ENCODE data around the gene EPHX1. TPM values are rescaled to one million over a fixed set of nuclear protein-coding genes. Genes with fewer than 3 reads are reported as not detected.
A peak's percentile ranks its signal among the peaks of the same experiment; 100 is the strongest.

Gene EPHX1
- total and polyA plus RNA-seq, 2 of the 8 experiments (the other 6 are each of a cell fraction or from before 2014, with no cell fraction given) = 45.3 to 79.1 TPM

- peaks cover 2% of the 10 kb centered on the region; the same call in 1 of the 2 replicates for H3K79me1 ChIP-seq (ENCODE audit: low read depth, low read length)
- H2BK12ac ChIP-seq (ENCODE audit: low read depth, low read length) = no peak overlapping the region
- H4K8ac ChIP-seq (ENCODE audit: extremely low read depth, insufficient read depth, low read length) = no peak overlapping the region; the same call in 1 of the 2 replicates
- no peaks in the 10 kb centered on the region for H3K79me2 ChIP-seq (ENCODE audit: control insufficient read depth in 1 of 2, insufficient read depth in 2 of 2, low read length in 2 of 2)
- H3K4me1 ChIP-seq (replicated peaks in 1 of 4; ENCODE audit: control insufficient read depth in 3 of 4, insufficient read depth in 4 of 4, low read length in 3 of 4) = peaks cover 0 to 8% (median 4%) of the 10 kb centered on the region in 4 experiments; a peak in 4 of 7 replicates
- no peak overlapping the region for H4K5ac ChIP-seq (ENCODE audit: insufficient read length, low read depth, low read length)
- peak overlapping the region; percentile 55; the same call in 1 of the 2 replicates for H3K18ac ChIP-seq (ENCODE audit: extremely low read depth, low read length)
- no peak overlapping the region for H3K56ac ChIP-seq (replicated peaks; ENCODE audit: insufficient read length, low read depth, low read length)
- H2AK5ac ChIP-seq (ENCODE audit: low read depth, low read length) = no peak overlapping the region
- H3K4me3 ChIP-seq (ENCODE audit: extremely low read depth in 1 of 4, insufficient read depth in 2 of 4, low read depth in 3 of 4, low read length in 4 of 4) = no peak overlapping the region
- no peak overlapping the region for H3K23ac ChIP-seq (ENCODE audit: insufficient read length)
- peaks cover 0 to 11% (median 4%) of the 10 kb centered on the region in 4 experiments; a peak in 4 of 8 replicates for H3K36me3 ChIP-seq (ENCODE audit: control insufficient read depth in 2 of 4, insufficient read depth in 4 of 4, low read length in 3 of 4)
- no peak overlapping the region for H3K4me2 ChIP-seq (ENCODE audit: insufficient read depth in 1 of 2, low read depth in 2 of 2, low read length in 2 of 2)
- H3K23me2 ChIP-seq (ENCODE audit: low read depth, low read length) = no peaks in the 10 kb centered on the region
- ChIA-PET CTCF (ENCODE audit: partially characterized antibody) (interaction anchor here (0.6 to 4.0 kb wide), 59 partner anchors 9 to 527 kb away, joined by 3 to 24 read pairs (median 4); partner anchors contain the start of genes LEFTY1, SRP9 and TMEM63A), POLR2A (ENCODE audit: partially characterized antibody) (interaction anchor here (0.8 to 2.6 kb wide), 18 partner anchors 10 to 371 kb away, joined by 3 to 15 read pairs (median 4); partner anchors contain the start of genes ENAH, EPHX1 and SRP9)
- H4K91ac ChIP-seq (replicated peaks; ENCODE audit: insufficient read length, low read length) = no peak overlapping the region
- H2BK120ac ChIP-seq (replicated peaks; ENCODE audit: low read depth, low read length) = no peak overlapping the region
- H3K9ac ChIP-seq (replicated peaks in 1 of 4; ENCODE audit: extremely low read depth in 1 of 4, low read depth in 3 of 4, low read length in 3 of 4) = no peak overlapping the region
- DNase-seq (ENCODE audit: low read depth in 1 of 2, low spot score in 2 of 2) (peak; percentile 82 to 88), FAIRE-seq (no peak)
- no peaks in the 10 kb centered on the region; a peak in 1 of 7 replicates for H3K27me3 ChIP-seq (replicated peaks in 1 of 4; ENCODE audit: control insufficient read depth in 3 of 4, extremely low read depth in 1 of 4, insufficient read depth in 3 of 4, low read length in 3 of 4)
- 69% methylated on average over 13 of the region's 13 CpGs; no CpG with 5 or more reads in 1 of the 2 experiments for WGBS, 2 experiments (ENCODE audit: extremely low coverage in 1 of 2, insufficient coverage in 1 of 2, insufficient read length in 1 of 2, insufficient replicate concordance in 2 of 2, low coverage in 1 of 2, low lambda C conversion rate in 2 of 2, missing lambda C conversion rate in 1 of 2)
- H2BK20ac ChIP-seq (ENCODE audit: low read length) = no peak overlapping the region
- no peak overlapping the region for H3K14ac ChIP-seq (ENCODE audit: insufficient read length)
- no peak overlapping the region for H3K4ac ChIP-seq (replicated peaks; ENCODE audit: insufficient read length, low read depth, low read length)
- peaks cover 0 to 6% of the 10 kb centered on the region in 2 experiments; a peak in 2 of 4 replicates for H3K9me3 ChIP-seq (ENCODE audit: insufficient read depth in 2 of 2, low read depth in 1 of 2, low read length in 1 of 2)
- H2AFZ ChIP-seq (ENCODE audit: low read length) = no peak overlapping the region
- peaks cover 4 to 8% of the 10 kb centered on the region in 2 experiments for H4K20me1 ChIP-seq (replicated peaks in 1 of 2; ENCODE audit: control insufficient read depth in 1 of 2, insufficient read depth in 2 of 2, low read length in 2 of 2)
- H2BK5ac ChIP-seq (ENCODE audit: low read depth, low read length) = peak overlapping the region; percentile 26; the same call in 1 of the 2 replicates
- H2BK15ac ChIP-seq (ENCODE audit: low read length) = no peak overlapping the region
- H3K27ac ChIP-seq (ENCODE audit: low read depth, low read length) = no peak overlapping the region
- no peak for TF ChIP-seq BCL11A (IDR thresholded peaks at IDR 0.05; ENCODE audit: low read depth in 2 of 2, low read length in 2 of 2)
- TF ChIP-seq SAP30 (IDR thresholded peaks at IDR 0.05; ENCODE audit: insufficient read depth, insufficient replicate concordance, low read length) = no peak
- TF ChIP-seq TAF7 (optimal IDR thresholded peaks at IDR 0.05; ENCODE audit: borderline replicate concordance, low read depth, low read length) = no peak
- no peak for TF ChIP-seq USF2 (IDR thresholded peaks at IDR 0.05; ENCODE audit: low read length)
- peak; percentile 62; the same call in 1 of the 2 replicates for TF ChIP-seq SP4 (IDR thresholded peaks at IDR 0.05; ENCODE audit: low read length)
- no peak for TF ChIP-seq HDAC2 (IDR thresholded peaks at IDR 0.05; ENCODE audit: borderline replicate concordance in 1 of 2, low read depth in 2 of 2, low read length in 2 of 2)
- TF ChIP-seq RBBP5 (IDR thresholded peaks at IDR 0.05; ENCODE audit: borderline replicate concordance, low read depth, low read length) = no peak
- no peak for TF ChIP-seq CHD1 (IDR thresholded peaks at IDR 0.05; ENCODE audit: low read depth, low read length)
- peak; percentile 25; the same call in 1 of the 2 replicates for TF ChIP-seq GABPA (IDR thresholded peaks at IDR 0.05; ENCODE audit: borderline replicate concordance, insufficient read depth, low read length)
- TF ChIP-seq CBX8 (IDR thresholded peaks at IDR 0.05; ENCODE audit: borderline replicate concordance, low read depth, low read length) = no peak
Observed at GRCh38 chr1:225845571-225846259, 35.8 kb downstream of the EPHX1 start.
